Stimulated activated CD4-positive, alpha-beta T cell treated with anti-CD3 and anti-CD28 coated beads, TNF-alpha, amount 100 ng/mL, for 4 hours (primary cell): Measurements from ENCODE around the gene PPP1R26.
"Not testable (repeated sequence)": the region's sequence is repeated elsewhere in the genome, so short reads cannot be mapped to it uniquely, and the experiment has no call there.

Source experiments
- DNase-seq, 3 experiments: peaks; one replicate each; pipeline ENCODE4 v3.0.0-alpha.2; 2020; ENCODE audit warnings: low read depth in 3 of 3

Gene PPP1R26

DNA sequence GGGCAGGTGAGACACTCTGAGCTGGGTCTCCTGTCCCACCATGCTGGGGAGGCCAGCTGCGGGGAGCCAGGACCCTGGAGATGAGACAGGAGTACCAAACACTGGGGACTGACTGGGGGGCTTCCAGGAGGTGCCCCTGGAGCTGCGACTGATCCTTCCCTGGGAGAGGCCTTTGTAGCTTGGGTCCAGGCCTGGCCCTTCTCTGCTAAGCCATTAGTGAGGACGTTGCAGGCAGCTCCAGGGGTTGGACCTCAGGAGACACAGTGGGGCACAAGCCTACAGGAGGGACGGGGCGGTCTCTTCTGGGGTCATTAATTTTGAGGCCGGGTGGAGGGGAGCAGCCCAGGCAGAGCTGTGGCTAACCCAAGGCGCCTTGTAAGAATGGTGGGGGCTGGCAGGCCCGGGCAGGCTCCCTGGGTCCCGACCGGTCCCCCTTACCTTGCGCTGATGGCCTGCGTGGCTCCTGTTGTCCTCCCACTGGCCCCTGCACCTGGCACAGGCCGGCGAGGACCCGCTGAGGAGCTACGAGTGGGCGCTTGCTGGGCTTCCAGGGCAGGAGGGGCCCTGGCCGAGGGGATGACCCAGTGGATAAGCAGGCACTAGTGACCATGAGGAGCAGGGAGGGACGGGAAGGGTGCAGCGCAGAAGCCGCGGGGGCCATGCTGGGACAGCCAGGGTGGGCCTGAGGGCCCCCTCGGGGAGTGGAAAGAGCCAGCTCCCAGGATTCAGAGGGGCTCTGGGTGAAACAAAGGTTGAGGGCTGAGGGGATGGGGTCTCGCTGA is 26.0 kb downstream of the PPP1R26 start:
- no peak for DNase-seq

DNA sequence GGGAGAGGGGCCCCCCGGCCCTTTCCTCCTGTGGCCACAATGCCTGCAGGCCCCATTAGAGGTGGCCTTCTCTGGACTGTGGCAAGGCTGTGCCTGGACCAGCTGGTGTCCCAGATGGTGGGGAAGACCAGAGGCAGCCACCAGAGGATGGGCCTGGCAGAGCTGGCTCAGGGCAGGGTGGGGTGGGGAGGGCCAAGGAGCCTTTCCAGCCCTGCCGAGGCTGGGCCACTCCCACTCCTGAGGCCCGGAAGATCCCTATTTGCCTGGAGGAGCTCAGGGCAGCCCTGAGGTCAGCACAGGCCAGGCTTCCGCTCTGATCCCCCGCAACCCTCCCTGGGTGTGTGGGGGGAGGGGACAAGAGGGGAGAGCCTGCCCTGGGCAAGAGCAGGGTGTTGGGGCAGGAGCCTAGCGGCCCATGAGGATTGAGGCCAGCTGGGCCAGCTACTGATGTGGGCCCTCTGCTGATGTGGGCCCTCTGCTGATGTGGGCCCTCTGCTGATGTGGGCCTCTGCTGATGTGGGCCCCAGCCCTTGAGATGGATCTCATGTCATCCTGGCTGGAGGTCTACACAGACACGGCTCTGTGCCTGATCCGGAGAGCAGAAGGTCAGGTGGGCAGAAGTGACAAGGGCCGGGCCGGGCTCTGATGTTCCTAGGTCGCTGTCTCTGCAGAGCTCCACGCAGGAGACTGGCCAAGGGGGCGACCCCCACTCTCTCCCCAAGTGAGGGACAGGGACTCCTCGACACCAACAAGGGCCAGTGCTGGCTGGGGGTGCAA is 26.9 kb downstream of the PPP1R26 start:
- DNase-seq = no peak

DNA sequence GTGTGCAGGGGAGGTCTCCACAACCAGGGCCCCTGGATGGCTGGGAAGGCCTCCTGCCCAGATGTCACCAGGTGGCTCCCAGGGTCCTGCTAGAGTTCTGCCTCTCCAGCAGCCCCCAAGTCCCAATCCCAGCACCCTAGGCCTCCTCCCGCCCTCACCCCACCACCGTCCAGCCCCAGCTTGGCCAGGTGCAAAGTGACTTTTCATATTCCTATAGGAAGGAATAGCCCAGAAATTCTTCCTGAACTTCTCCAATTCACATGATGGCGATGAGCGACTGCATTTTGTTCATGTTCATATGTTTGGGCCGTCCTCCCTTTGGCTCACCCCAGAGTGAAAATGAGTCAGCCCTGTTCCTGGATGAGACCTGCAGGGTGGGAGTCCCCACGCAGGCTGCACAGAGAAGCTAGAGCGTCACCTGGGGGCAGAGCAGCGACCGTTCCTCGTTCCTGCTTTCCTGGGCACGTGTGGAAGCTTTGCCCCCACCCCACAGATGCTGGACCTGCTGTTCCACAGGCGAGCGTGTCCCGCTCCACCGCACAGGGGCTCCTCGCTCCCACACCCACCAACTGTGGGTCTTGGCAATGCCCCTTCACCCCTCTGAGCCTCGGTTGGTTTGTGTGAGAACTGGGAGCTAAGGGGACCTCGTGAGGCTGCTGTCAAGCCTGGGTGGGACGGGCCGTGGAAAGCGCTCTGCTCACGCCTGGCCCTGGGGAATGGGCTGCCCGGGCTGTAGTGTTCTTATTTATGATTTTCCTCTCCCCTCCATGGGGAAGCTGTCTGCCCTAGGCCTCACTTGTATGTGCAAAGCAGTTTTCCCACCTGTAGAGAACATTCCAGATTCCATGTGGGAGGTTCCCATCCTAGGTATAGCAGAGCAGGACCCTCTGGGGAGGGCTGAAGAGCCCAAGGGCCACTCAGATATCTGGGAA is 27.8 kb downstream of the PPP1R26 start:
- no peak for DNase-seq

DNA sequence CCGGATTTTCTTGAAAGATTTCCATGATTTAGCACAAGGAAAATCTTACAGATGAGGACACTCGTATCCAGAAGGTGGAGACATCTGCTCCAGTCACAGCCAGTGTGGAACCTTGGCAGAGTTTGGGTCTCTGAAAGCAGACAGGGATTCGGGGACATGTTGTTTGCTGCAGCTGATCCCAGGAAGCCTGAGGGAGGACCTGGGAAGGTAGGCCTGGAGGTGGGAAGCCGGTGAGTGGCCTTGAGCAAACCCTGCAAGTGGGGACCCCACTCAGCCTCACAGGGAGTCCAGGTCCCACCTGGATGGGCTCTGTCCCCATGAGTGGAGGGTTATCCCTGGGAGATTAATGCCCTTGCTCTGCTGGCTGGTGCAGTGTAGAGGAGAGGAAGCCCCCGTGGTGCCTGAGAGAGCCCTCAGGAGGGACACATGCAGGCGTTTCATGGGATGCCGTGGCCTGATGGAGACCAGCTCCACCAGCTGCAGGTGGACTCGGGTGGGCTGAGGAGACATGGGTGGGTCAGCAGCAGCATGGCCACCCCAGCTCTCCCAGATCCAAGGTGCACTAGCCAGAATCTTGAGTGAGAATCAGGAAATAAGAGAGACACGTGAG is 28.7 kb downstream of the PPP1R26 start:
- DNase-seq = no peak

DNA sequence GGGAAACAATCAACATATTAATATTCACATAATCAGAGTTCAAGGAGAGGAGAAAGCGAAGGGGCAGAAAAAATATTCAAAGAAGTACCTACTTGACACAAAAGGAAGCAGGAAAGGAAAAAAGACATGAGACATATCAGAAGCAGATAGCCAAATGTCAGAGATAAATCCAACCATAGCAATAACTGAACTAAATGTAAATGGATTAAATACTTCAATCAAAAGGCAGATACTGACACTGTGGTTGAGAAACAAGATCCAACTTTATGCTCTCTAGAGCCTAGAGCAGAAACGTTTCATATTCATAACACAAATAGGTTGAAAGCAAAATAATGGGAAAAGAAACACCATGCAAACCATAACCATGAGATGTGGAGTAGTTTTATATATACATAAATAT is 29.9 kb downstream of the PPP1R26 start:
- DNase-seq = no peak

DNA sequence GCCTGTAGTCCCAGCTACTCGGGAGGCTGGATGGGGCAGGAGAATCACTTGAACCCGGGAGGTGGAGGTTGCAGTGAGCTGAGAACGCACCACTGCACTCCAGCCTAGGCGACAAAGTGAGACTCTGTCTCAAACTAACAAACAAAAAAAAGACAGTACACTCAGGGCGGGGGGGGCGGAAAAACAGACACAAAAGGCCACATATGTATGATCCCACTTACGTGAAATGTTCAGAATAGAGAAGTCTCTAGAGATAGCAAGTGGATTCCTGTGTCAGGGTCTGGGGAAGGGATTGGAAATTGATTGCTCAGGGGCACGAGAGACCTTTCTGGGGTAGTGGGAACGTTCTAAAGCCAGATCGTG is 32.6 kb downstream of the PPP1R26 start:
- DNase-seq = no peak

DNA sequence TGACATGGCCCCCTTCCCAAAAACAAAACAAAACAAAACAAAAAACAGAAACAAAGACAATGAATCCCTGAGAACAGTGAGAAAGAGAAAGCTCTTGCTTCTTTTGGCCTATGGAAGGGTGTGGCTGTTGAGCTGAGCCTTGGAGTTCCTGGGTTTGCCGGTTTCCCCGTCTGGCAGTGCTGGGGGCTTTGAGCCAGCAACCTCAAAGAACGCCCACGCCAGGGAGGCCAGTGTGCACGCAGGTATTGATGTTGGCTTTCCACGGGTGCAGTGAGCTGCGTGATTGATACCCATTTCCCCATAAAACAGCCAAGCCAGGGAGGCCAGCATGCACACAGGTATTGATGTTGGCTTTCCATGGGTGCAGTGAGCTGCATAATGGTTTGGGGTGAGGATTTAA is 33.3 kb downstream of the PPP1R26 start:
- DNase-seq = no peak

DNA sequence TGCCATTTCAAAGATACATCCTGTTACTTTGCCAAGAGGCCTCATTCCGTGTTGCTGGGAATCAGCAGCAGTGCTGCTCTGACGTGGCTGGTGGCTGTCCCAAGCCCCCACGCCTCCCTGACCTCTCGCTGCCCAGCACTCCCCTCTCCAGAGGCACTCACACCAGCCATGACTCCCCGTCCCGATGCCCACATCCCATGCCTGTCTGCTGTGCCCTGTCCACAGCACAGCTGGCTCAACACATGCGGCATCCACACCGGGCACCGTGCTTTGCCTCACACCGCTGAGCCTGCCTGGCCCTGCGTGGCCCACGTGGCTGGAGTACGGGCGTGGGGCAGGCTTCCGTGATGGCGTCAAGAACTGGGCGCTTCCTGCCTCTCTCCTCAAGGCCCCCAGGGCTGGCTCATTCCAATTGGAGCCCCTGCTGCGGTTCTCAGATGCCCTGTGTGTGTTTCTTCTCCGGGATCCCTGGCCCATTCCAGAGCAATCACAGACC is 33.8 kb downstream of the PPP1R26 start:
- DNase-seq = no peak

DNA sequence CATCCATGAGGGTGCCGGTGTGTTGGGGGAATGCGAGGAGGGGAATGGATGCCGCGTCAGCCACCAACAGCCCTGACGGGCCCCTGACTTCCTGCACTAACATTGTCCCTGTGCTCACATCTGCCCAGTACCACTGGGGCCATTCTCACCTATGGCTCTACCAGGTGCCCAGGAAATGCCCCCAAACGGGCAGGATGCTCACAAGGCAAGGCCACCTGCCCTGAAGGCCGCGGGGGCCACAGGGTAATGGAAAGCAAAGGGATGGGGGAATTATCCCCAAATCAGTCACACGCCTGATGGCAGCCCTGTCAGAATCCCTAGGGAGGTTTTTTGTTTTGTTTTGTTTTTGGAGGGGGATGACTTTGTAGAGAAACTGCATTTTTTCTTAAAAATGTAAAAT is 34.3 kb downstream of the PPP1R26 start:
- DNase-seq = not testable (repeated sequence)

DNA sequence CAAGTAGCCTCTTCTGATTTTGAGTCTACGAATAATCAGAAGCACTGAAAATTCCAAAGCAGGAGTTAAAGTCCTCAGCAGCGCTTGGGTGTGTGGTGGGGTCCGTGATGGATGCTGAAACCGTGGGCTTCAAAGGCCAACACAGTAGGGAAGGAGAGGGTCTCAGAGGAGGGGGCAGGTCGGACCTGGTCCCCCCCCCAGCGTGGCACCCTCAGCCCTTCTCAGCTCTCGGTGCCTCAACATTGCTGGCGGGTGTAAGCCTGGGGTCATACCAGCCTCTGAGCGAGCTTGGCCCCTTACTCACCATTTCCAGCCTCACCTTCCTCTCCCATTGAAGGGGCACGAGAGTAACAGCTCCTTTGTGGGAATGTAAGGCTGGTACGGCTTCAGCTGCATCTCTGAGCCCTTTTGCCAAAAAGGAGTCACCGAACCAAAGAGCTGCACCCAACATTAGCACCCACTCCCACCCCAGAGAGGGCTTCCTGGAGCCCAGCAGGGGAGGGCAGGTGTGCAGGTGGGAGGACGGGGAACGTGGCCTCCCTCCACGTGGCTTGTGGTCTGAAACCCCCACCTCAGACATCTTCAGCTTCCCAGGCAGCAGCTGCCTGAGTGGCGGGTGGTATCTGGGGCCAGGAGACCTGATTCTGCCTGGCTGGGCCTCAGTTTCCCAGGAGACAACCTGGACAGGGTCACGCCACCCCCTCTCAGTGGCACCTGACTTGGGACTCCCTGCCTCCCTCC is 34.9 kb downstream of the PPP1R26 start:
- no peak for DNase-seq

DNA sequence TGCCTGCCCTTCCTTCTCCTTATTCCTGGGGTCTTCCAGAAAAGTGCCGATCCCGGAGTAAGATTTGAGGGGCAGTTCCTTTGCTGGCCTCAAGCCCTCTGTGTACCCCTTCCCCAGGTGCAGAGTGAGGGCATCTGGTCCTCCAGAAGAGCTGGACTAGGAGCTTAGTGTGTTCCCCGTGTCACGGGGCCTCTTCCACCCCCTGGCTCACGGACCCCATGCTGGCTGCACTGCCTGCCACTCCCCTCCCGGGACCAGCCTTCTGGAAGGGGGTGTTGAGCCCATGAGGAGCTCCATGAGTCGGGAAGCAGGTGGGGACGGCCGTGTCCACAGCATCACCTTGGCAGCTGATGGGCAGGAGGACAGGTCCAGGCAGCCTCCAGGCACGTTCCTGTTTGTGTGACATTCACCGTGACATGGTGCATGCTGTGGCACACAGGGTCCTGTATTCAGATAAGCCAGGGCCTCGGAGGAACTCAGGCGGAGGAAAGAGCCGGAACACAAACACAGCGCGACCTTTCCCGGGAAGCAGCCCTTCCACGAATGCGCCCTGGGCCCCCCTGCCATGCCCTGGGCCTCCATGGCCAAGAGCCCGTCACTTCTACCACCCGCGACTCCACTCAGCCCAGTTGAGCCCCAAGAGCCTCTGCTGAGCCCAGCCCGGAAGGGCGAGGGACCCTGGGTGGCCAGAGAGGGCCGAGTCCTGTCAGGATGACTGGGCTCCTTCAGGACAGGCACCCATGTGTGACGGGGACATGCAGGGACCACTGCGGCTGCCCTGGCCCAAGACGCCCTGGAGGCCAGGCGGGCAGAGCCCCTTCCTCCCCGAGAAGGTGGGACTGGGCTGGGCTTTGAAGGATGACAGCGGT is 35.7 kb downstream of the PPP1R26 start:
- DNase-seq = no peak

DNA sequence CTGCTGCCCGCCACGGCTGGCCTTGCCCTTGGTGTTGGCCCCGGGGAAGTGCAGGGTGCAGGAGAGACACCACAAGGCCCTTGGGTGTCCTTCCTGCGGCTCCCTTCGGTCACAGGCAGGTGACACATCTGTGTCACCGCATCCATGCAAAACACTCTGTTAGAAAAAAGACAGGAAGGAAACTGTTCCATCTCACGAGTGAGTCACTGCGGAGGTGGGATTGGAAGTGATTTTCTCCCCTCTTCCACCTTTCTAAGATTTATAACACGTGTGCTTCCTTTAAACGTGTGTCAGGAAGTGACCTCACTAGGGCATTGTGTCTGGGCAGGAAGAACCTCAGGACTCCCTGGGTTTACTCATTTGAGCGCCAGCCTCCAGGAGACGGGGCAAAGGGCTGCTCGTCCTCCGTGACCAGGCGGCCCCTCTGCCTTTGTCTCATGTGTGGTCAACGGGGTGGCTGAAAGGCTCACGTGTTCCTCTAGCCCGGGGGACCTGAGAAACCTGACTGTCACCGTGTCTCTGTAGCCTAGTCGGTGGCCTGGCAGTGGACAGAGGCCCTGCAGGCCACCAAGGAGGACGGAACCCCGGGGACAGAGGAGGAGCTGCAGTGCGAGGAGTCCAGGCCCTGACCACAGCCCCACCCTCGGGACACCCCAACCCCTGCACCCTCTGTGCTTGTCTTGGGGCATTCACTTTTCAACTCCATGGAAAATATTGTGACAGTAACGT is 36.7 kb downstream of the PPP1R26 start:
- no peak for DNase-seq

DNA sequence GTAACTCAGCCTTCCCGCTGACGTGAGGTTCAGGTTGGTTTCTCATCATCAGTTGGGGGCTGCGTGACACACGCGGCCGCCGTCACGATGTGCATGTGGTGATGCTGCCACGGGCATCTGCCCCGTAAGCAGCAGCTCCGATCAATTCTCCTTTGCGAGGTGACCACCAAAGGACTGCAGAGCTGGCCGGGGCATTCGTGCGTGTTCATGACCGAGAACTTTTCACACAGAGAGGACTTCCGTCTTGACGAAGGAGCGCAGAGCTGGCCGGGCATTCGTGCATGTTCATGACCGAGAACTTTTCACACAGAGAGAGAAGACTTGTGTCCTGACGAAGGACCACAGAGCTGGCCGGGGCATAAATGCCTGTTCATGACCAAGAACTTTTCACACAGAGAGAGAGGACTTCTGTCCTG is 37.8 kb downstream of the PPP1R26 start:
- DNase-seq = no peak

DNA sequence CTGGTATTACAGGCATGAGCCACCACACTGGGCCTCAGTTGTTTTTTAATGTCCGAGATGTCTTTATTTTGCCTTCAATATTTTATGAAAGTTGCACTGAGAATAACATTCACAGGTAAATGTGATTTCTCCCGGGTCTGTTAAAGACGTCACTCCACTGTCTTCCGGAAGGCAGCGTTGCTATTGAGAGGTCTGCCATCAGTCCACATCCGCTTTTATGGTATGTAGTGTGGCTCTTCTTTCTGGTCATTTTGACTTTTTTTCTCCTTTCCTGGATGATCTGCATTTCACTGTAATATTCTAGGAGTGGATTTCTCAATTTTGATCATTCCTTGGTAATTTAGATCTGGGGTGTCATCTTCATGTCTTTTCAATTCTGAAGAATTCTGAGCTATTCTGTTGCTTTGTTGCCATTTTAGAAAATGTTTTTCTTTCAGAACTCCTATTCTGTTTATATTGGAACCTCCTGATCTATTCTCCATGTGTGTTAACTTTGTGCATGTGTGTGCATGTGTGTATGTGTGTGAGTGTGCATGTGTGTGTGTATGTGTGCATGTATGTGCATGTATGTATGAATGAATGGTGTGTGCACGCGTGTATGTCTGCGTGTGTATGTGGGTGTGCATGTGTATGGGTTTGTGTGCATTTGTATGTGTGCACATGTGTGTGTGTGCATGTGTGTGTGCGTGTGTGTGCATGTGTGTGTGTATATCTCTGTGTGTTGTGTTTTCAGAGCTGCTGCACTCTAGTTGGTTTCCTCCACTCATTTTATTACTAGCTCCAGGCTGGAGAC is 39.8 kb downstream of the PPP1R26 start:
- DNase-seq = no peak

DNA sequence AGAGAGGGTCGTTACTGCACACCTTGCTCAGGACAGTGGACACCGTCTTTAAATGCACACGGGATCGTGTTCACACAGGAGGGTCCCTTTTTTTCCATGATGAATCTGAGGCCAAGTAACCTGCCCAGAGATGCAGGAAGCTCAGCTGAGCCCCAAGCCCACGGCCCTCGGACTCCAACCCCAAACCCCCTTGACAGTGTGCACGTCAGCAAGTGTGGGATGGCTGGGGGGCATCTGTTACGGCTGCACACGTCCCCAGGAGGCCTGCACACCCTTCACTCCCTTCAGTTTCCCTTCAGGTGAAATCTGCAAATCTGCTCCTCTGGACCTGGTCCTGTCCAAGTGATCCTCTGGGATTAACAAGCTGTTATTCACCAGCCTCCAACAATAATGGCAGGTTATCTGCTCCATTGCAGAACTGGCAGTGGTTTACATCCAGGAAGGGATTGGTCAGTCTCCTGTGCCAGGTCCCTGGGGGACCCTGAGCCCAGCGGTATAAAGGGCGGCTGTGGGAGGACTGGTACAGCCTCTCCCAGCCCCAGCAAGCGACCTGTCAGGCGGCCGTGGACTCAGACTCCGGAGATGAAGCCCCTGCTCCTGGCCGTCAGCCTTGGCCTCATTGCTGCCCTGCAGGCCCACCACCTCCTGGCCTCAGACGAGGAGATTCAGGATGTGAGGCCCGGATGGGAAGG is 41.5 kb downstream of the PPP1R26 start, which contains the start of gene LCN1:
Gene LCN1 (plus strand): TSS at position 525 of the 692 bp plus-strand sequence. CDS start 58 bp downstream, at position 583.
- DNase-seq = no peak

DNA sequence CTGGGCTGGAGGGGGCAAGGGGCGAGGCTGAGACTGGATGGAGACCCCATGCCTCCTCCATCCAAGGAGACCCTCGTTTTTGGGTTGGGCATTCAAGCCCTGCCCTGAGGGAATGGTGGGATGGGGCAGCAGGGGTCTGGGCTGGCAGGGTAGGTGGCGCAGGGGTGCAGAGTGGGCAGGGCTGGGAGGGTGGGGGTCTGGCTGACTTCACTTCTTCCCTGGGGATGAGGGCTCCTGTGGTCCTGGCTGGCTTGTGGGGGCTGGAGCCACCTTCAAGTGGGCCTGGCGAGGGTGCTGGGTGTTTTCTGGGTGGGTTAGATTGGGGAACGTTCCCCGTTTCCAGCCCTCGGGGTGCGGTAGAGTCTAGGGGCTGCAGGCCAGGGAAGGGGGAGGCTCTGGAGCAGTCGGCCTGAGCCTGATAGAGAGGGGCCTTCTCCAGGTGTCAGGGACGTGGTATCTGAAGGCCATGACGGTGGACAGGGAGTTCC is 42.1 kb downstream of the PPP1R26 start:
- no peak for DNase-seq

DNA sequence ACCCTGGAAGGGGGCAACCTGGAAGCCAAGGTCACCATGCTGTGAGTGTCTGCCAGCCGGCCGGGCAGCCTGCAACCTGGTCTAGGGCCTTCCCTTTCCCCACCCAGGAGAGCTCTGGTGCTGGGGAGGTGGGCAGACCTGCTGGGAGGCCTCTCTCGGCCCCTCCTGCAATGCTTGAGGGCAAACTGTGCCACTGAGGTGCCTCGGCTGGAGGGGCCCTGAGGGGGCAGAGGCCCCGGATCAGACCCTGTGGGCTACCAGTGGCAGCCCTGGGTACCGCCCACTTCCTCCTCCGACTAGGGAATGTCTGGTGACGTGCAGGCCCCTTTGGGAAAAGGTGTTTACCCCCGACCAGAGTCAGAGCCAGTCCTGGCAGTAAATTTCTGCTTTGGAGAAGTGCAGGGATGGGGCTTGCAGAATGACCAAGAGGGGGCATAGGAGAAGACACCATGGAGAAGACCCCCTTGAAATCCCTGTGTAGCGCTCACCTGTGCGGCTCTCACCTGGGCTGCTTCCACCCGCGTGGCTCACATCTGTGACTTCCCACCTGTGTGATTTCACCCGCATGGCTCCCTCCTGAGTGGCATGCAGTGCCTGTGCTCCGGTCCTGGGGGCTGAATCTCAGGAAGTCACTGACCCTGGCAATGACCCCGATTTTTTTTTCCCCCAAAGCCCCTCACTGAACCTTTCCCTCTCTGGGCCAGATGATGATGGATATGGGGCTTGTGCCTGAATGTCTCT is 42.7 kb downstream of the PPP1R26 start:
- no peak for DNase-seq
